NCI-H2107 (cell line): Measurements from ENCODE around the gene ACAP2.
"Not testable (repeated sequence)": the region's sequence is repeated elsewhere in the genome, so short reads cannot be mapped to it uniquely, and the experiment has no call there.

Experiments used
- DNase-seq: peaks from one replicate; lab custom pipeline; 2025; lab: John Stamatoyannopoulos, UW

The ACAP2 gene

DNA sequence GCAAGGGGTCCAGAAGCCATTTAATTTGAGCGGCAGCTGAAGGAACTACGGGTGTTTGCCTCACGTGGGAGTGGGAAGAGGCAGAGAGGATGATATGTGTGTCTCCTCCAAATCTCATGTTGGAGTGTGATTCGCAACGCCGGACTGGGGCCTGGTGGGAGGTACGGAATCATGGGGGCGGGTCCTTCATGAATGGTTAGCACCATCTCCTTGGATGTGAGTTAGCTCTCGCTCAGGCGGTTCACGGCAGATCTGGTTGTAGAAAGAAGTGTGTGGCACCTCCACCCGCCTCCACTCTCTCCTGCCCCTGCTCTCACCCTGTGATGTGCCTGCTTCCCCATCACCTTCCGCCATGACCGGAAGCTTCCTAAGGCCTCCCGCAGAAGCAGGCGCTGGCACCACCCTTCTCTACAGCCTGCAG is 197.3 kb downstream of the ACAP2 start:
- no peak for DNase-seq

DNA sequence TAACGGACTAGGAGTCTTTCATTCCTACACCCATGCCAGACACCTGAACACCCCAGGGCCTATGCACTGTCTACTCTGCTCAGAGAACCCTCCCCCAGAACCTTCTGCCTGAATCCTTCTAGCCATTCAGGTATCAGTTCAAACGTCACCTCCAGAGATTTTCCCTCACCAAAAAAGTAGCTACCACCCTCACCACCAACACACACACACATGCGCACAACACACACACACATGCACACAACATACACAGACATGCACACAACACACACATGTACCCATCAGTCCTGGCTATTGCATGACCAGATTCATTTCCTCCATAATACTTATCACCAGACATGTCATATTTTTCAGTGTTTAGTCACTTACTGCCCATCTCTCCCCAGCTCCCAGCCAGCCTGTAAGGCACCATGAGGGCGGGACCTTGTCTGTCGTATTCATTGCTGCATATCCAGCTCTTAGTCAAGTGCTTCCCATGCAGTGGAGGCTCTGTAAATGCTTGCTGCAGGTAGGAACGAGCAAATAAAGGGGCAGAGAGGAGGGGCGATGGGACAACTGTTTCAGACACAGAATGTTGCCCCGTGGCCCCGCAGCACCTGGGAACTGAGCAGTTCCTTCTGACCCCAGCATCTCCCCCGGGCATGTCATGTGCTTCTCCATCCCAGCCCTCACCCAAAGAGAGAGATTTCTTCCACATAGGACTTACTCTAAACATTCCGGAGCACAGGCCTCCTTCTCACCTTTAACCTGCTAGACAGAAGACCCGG is 201.0 kb downstream of the ACAP2 start:
- no peak for DNase-seq

DNA sequence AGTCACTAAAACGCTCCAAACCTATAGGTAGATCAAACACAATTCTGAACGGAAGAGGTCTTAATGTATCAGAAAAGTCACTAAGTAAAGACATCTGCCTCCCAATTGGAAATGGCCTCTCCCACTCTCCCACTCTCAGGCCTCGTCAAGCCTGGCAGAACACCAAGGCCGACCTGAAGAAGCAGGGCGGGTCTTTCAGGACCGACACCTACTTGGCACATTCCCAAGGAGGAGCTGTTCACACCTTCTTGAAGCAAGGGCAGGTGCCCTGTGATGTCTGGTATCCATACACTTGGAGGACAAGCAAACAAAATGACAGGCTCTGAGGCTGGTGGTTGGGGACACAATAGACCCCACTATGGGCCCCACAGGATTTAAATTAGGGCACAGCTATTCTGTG is 201.9 kb downstream of the ACAP2 start:
- DNase-seq, result no peak

DNA sequence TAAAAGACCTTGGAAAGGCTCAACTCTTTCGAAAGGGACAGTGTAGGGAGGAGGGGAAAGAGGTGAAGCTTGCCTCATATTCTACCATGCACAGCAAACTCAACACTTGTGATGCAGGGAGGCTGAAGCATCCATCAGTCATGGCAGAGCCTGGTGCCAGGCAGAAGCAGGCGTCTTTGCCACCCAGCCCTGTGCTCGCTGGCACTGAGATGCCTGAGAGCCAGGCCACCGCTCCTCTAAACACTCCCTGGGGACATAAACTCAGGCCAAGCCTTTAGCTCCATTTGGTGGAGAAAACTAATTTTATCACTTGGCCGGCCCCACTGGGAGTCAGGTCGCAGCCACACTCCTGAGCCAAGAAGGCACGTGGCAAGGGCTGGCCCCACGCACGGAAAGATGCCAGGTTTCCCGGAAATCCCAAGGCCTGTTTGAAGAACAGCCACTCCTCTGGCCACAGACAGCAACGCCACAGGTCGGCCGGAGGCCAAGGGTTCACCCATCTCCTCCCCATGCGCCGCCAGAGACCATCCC is 202.6 kb downstream of the ACAP2 start:
- DNase-seq, result no peak

DNA sequence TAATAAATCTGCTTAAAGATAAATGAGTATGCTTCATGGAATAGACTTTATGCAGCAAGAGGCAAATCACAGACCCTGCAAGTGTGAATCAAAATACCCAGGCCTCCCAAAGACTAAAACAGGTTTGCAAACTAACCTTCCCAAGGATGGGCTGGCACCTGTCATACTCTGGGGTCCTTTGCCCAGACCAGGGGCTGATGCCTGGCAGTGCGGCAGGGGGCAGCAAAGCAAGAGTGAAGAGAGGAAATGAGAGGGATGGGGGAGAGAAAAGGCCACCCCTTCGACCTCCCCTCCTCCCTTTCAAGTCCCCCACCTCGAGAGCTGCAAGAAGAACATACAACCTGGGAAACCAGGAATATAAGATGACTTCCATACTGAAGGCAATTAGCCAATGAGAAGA is 203.7 kb downstream of the ACAP2 start:
- DNase-seq, result no peak

DNA sequence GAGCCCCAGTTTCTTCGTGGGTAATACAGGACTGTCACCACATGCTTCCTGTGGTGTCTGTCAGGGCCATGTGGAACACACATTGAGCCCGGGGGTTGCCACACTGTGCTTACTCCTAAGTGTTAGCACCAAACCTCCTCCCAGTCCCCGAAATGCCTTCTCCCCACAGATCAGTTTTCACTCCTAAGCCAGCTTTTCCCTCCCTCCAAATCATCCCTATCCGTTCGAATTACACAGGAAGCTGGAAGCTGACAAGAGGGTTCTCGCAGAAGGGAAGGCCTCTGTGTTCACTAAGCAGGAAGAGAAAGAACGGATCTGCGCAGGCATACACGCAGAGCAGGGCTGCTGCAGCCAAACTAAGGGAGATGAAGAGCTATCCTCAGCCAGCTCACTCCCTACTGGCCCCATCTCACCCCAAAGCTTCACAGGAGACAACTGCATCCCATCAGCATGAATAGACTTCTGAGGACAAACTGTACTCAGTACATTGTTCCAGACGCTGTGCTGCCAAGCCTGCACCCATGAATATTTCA is 204.2 kb downstream of the ACAP2 start:
- no peak for DNase-seq

DNA sequence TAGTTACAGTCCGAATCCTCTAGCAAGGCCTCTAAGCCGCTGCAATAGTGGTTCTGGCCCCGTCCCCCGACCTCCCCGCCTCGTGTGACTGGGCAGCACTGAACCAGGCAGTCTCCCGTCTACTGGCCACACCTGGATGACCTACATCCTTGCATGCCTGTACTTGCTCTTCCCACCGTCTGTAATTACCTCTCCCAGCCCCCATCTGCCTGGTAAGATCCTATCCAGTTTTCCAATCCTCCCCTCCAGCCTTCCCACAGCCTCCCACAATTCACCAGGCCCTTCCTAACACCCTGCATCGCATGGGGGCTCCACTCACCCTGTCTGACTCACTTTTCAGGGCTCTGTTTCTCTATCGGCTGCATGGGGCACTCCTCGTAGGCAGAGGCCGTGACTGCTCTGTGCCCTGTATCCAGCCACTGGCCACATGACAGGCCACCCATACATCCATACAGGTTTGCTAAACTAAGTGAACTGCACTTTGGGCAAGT is 204.7 kb downstream of the ACAP2 start:
- no peak for DNase-seq

DNA sequence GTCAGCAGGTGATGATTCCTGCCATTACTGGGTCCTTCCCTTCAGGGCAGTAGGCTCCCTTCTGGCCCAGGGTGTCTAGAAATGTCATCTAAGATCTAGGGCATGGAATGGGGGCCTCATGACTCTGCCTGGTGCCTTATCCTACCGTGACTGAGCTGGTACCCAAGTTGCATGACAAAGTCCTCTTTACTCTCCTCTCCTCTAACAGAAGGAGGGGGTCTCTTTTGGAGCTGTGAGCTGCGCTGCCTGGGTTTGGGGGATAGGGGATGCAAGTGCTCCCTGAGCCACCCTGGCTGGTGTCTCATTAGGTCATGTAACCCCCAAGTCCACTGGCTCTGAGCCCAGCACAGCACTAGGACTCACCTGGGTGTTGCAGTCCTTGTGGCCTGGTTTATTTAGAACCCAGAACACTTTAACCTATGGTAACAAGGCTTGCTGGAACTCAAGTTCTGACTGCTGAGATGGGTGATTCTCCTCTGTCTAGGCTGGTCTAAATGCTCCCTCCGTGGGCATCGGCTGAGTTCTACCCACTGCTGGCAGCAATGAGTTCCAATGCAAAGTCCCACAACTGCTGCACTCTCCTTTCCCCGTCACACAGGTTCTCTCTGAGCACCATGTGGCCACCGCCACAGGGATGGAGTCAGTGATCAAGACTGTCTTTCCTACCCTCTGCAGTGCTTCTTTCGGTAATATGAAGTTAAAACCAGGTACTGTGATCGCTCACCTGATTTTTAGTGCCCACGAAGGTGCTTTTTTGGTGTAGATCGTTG is 205.8 kb downstream of the ACAP2 start:
- no peak for DNase-seq

DNA sequence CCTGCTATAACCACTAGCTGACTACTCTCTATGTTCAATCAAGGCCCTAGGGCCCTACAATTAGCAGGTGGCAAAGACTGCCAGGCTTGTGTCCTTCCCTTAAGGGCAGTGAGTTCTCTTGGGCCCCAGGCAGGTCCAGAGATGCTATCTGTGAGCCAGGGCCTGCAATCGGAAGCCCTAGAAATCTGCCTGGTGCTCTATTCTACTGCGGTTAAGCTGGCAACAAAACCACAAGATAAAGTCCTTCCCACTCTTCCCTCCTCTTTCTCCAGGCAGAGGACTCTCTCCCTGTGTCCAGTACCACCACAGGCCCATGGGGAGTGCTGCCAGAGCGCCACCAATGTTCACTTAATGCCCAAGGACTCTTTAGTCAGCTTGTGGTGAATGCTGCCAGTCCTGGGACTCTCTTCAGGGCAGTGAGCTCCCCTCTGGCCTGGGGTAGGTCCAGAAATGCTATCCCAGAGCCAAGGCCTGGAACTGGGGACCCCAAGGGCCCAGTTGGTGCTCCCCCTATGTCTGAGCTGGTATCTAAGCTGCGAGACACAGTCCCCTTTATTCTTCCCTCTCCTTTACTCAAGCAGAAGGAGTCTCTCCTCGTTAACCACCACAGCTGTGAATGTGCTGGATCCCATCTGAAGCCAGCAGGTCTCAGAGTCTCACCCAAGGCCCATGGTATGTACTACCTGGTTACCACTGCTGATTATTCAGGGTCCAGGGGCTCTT is 206.6 kb downstream of the ACAP2 start:
- no peak for DNase-seq

DNA sequence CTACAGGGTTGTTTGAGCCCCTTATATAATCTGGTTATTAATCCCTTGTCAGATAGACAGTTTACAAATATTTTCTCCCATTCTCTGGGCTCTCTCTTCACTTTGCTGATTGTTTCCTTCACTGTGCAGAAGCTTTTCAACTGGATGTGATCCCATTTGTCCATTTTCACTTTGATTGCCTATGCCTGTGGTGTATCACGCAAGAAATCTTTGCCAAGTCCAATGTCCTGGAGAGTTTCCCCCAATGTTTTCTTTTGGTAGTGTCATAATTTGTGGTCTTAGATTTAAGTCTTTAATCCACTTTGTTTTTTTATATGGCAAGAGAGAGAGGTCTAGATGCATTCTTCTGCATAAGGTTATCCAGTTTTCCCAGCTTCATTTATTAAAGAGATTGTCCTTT is 212.6 kb downstream of the ACAP2 start:
- DNase-seq, result no peak

DNA sequence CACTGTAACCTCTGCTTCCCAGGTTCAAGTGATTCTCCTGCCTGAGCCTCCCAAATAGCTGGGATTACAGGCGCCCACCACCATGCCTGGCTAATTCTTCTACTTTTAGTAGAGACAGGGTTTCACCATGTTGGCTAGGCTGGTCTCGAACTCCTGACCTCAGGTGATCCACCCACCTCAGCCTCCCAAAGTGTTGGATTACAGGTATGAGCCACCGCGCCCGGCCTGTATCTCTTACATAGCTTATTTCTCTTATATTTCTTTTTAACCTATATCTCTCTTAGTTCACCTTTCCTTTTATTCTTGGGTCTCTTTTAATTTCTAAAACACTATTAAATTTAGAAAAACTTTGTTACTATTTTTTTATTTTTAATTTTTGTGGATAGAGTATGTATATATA is 213.9 kb downstream of the ACAP2 start:
- not testable (repeated sequence) for DNase-seq

DNA sequence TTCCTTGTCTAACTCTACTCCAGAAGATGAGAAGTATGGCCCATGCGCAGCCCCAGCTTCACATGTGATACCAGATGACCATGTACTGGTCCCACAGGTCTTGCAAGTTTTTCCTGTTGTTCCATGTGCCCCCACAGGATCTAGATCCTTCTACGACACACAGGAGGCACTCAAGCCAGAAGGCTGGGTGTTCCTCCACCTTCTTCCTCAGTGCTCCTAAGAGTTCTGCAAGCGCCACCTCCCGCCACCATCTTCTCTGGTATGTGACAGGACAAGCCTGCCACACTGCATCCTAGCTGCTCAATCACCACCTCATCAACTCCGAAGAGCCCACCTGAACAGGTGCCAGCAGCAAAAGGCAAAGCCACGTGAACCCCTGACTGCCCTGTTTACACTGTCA is 214.9 kb downstream of the ACAP2 start:
- DNase-seq, result no peak

DNA sequence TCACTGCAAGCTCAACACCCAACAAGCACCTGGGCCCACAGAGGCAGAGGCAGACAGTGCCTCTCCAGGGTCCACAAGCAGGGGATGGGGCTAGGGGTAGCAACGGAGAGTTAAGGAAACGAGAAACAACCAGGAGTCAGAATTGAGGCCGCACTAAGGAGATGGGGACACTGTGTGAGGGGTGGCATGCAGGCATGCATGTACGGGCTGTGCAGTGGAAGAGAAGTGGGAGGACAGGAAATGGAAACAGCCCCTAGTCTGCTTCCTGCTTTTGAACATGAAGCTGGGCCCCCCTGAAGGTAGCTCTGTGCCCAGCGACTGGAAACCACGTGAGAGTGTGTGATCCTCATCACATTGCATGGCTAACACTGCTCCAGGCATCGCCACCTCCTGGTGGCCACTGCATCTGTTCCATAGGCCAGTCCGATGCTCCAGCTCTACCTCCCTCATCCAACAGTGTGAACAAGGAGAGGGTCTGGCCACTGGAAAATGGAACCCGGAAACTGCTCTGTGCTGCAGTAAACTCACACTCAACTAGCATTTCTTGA is 215.8 kb downstream of the ACAP2 start:
- DNase-seq, result no peak

DNA sequence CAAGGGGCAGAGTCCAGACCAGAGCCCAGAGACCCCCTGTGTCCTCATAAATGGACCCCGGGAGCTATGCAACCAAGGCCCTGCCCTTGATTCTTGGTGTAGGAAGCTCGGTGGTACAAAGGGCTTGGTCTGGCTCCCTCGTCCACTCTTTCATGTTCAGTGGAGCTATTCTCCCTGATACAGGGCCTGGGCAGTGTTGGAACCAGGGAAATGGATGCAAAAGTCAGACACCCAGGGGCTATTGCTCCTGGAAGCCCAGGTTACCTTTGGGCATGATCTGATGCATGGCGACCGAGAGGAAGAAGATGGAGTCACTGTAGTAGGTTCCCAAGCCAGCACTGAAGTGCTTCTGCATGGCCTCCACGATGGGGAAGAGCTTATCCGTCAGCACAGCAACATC is 216.4 kb downstream of the ACAP2 start:
- no peak for DNase-seq

DNA sequence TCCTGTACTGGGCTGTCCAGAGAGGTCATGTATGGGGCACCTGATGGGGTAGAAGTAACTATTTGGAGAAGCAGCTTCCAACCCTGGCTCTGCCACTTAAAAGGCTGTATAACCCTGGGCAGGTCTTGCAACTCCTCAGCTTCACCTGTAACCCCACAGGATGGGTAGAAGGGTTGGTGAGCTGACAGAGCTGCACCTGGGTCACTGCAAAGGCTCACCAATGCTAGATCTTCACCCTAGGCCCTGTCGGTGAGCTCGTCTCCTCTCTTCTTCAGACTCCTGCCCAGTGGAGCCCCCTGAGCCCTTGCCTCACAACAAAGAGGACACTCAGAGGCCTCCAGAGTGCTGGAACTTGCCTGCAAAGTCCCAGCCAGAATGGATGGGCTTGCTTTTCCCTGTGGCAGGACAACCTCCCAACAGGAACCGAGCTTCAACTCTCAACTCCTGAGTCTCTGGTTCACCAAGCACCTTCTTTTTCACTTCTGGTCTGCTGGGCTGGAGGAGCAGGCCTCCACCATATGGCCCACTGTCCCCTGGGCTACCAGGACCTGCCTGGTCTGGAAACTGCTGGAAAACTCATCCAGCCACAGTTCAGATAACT is 217.7 kb downstream of the ACAP2 start:
- no peak for DNase-seq
